Measurements from ENCODE around the gene CADM2. TPM values are rescaled to one million over a fixed set of nuclear protein-coding genes. Genes with fewer than 3 reads are reported as not detected.

Gene CADM2
- total RNA-seq, 3 donors from 2014 or later = not detected

DNA sequence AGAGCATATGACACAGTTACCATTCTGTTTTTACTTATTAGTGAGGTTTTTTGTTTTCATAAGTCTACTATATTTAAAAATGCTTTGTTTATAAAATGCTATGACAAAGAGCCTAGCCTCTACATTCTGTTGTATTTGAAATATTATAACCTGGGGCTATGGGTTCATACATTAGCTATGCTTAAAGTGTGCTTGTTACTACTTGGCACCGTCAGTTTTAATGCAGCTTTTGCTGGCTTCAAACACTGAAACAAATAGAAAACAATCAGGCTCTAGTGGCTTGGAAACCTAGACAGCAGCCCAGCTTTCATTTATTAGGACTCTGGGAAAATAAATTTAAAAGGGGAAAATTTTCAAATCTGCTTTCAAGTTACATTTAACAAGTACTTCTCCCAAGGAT lies 635.9 kb downstream of the CADM2 start:
- ATAC-seq = no peak
- no peaks in the 10 kb centered on the region for H3K9me3 Mint-ChIP-seq
- DNase-seq = no peak
- H3K4me3 Mint-ChIP-seq = no peak overlapping the region
- H3K36me3 Mint-ChIP-seq (ENCODE audit: insufficient read depth) = no peaks in the 10 kb centered on the region
- H3K4me1 Mint-ChIP-seq (ENCODE audit: low read depth) = no peaks in the 10 kb centered on the region
- no peaks in the 10 kb centered on the region for H3K27me3 Mint-ChIP-seq (ENCODE audit: low read depth)

GRCh38 chr3:85603378-85603777 lies 644.6 kb downstream of the CADM2 start:
- H3K4me1 Mint-ChIP-seq (ENCODE audit: low read depth) = no peaks in the 10 kb centered on the region
- no peak for DNase-seq
- no peak for ATAC-seq
- H3K27me3 Mint-ChIP-seq (ENCODE audit: low read depth) = no peaks in the 10 kb centered on the region
- H3K36me3 Mint-ChIP-seq (ENCODE audit: insufficient read depth) = no peaks in the 10 kb centered on the region
- H3K9me3 Mint-ChIP-seq = peaks cover 4% of the 10 kb centered on the region
- H3K4me3 Mint-ChIP-seq = no peak overlapping the region

DNA sequence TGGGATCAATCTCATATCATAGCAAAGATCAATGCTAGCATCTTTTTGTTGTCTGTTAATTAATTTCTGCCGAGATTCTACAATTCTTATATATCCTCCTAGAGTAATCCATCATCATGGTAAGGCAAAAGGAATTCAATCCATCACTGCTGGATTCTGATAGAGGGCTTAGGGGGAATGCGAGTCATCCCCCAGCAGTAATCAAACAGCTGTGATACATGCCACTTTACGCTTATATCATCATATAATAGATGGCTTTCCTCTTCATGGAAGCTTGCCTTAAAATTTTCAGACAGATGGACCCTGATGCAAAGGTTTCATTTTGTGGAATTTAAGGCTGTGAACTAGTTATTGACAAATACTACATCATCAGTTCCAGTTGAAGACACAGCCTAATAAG lies 645.9 kb downstream of the CADM2 start:
- Mint-ChIP-seq H3K27me3 (ENCODE audit: low read depth) (no peaks in the 10 kb centered on the region), H3K9me3 (peaks cover 7% of the 10 kb centered on the region), H3K36me3 (ENCODE audit: insufficient read depth) (no peaks in the 10 kb centered on the region), H3K4me3 (no peak overlapping the region), H3K4me1 (ENCODE audit: low read depth) (no peaks in the 10 kb centered on the region)
- ATAC-seq = no peak
- no peak for DNase-seq

- Mint-ChIP-seq H3K36me3 (ENCODE audit: insufficient read depth) (no peaks in the 10 kb centered on the region), H3K4me3 (no peak overlapping the region)
Measured at GRCh38 chr3:85605066-85605465, 646.3 kb downstream of the CADM2 start.

DNA sequence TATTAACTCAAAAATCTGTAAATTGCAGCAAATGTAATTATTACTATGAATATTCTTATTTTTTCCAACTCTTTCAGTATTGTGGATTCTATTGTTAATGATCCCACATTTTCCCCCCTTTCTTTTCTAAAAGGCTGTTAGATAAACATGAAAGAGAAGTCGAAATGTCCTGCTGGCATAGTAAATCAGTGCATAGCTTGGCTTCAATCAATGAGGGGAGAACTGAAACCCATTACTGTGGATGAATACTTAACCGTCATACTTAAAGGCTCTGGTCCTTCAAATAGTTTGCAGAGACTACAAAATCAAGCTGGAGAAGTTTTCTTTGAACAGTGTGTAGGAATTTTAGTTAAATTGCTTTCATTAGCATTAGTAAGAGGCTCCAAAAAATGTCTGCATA lies 667.9 kb downstream of the CADM2 start:
- peaks cover 14% of the 10 kb centered on the region for H3K9me3 Mint-ChIP-seq
- DNase-seq (no peak), ATAC-seq (no peak)
- no peaks in the 10 kb centered on the region for H3K4me1 Mint-ChIP-seq (ENCODE audit: low read depth)
- H3K4me3 Mint-ChIP-seq = no peak overlapping the region
- no peaks in the 10 kb centered on the region for H3K36me3 Mint-ChIP-seq (ENCODE audit: insufficient read depth)
- H3K27me3 Mint-ChIP-seq (ENCODE audit: low read depth) = no peaks in the 10 kb centered on the region

More at GRCh38 chr3:85605066-85605465, 646.3 kb downstream of the CADM2 start:
- ATAC-seq = no peak
- Mint-ChIP-seq H3K27me3 (ENCODE audit: low read depth) (no peaks in the 10 kb centered on the region), H3K9me3 (peaks cover 7% of the 10 kb centered on the region), H3K4me1 (ENCODE audit: low read depth) (no peaks in the 10 kb centered on the region)
- DNase-seq = no peak

- Mint-ChIP-seq H3K36me3 (ENCODE audit: insufficient read depth) (no peaks in the 10 kb centered on the region), H3K9me3 (peaks cover 17% of the 10 kb centered on the region), H3K27me3 (ENCODE audit: low read depth) (no peaks in the 10 kb centered on the region), H3K4me3 (no peak overlapping the region), H3K4me1 (ENCODE audit: low read depth) (no peaks in the 10 kb centered on the region)
- ATAC-seq (no peak), DNase-seq (no peak)
Measured at GRCh38 chr3:85627932-85628331, 669.1 kb downstream of the CADM2 start.

DNA sequence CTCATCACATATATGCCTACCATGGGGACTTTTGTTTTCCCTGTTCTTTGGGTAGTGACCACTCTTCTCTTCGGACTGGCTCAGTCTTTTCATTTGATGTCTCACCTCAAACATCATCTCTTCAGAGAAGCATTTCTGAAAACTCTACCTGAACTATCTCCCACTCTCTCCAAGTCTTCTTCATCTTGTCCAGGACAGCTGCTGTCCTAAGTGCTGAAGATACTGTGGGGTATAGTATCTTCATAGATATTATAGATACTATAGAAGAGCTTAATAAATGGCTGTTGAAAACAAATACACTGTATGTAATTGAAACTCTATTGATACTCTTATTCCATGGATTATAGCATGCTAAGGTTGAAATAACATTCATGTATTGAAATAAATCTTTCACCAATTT lies 672.3 kb downstream of the CADM2 start:
- DNase-seq (no peak), ATAC-seq (no peak)
- no peak overlapping the region for H3K4me3 Mint-ChIP-seq
- H3K27me3 Mint-ChIP-seq (ENCODE audit: low read depth) = no peaks in the 10 kb centered on the region
- H3K9me3 Mint-ChIP-seq = peaks cover 17% of the 10 kb centered on the region
- H3K36me3 Mint-ChIP-seq (ENCODE audit: insufficient read depth) = no peaks in the 10 kb centered on the region
- H3K4me1 Mint-ChIP-seq (ENCODE audit: low read depth) = no peaks in the 10 kb centered on the region

DNA sequence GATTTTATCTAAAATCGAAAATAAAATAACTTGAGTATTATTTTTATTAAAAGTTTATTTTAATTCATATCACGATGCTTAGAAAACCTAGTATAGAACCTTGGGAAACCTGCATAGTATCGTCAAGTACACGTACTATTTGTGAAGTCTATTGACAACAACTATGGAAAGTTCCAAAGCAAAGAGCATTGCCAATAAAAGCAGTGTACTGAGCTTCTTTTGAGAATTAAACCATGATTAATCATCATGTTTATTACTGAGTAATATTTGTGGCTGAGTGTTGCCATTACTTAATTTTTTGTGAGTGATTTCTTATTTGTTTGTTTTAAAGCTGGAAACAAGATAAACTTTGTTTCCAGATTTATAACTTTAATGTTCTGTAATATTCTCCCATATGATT lies 674.1 kb downstream of the CADM2 start:
- H3K36me3 Mint-ChIP-seq (ENCODE audit: insufficient read depth) = no peaks in the 10 kb centered on the region
- no peaks in the 10 kb centered on the region for H3K27me3 Mint-ChIP-seq (ENCODE audit: low read depth)
- H3K9me3 Mint-ChIP-seq = peaks cover 11% of the 10 kb centered on the region
- ATAC-seq = no peak
- DNase-seq = no peak
- no peaks in the 10 kb centered on the region for H3K4me1 Mint-ChIP-seq (ENCODE audit: low read depth)
- no peak overlapping the region for H3K4me3 Mint-ChIP-seq

GRCh38 chr3:85652360-85652759 lies 693.6 kb downstream of the CADM2 start:
- DNase-seq = no peak
- Mint-ChIP-seq H3K27me3 (ENCODE audit: low read depth) (no peaks in the 10 kb centered on the region), H3K9me3 (no peaks in the 10 kb centered on the region), H3K4me1 (ENCODE audit: low read depth) (no peaks in the 10 kb centered on the region), H3K36me3 (ENCODE audit: insufficient read depth) (no peaks in the 10 kb centered on the region), H3K4me3 (no peak overlapping the region)
- ATAC-seq = no peak

- Mint-ChIP-seq H3K36me3 (ENCODE audit: insufficient read depth) (no peaks in the 10 kb centered on the region), H3K4me3 (no peak overlapping the region), H3K27me3 (ENCODE audit: low read depth) (no peaks in the 10 kb centered on the region), H3K4me1 (ENCODE audit: low read depth) (no peaks in the 10 kb centered on the region), H3K9me3 (no peaks in the 10 kb centered on the region)
- ATAC-seq (no peak), DNase-seq (no peak)
Measured at GRCh38 chr3:85660451-85660850, 701.7 kb downstream of the CADM2 start.

DNA sequence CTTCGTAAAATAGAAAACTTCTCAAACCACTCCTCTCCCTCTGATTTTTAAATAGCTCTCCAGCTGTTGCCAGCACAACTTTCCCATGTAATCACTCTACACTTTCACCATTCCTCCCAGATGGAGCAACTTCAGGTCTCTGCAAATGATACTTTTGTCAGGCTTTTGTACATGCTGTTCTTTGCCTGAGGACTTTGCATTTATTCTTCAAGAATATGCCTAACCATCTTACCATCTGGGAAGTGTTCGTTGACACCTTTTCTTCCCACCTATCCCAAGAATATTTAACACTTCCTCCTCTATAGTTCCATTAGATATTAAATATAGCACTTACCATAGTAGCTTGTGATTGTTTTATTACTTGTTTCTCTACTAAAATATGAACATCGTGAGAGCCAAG lies 703.7 kb downstream of the CADM2 start:
- H3K9me3 Mint-ChIP-seq = peaks cover 4% of the 10 kb centered on the region

DNA sequence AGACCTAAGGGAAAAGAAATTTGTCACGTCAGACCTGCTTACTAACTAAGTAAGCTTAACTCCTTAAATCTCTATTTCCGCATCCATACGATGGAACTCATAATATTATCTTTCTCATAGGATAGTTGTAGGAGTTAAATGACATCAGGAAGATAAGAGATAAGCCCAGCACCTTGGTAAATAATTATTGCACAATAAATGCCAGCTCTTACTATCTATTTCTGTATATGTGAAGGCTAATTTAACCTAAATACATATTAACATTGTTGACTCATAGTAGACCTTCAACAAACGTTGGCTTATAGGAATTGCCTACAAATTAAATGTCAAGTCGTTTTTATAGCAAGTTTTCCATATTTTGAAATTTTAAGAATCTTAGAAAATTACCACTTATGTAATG lies 709.0 kb downstream of the CADM2 start:
- Mint-ChIP-seq H3K4me3 (no peak overlapping the region), H3K27me3 (ENCODE audit: low read depth) (no peaks in the 10 kb centered on the region), H3K36me3 (ENCODE audit: insufficient read depth) (no peaks in the 10 kb centered on the region)

More for the DNA sequence above, 703.7 kb downstream of the CADM2 start:
- H3K4me3 Mint-ChIP-seq = no peak overlapping the region
- no peak for DNase-seq
- no peaks in the 10 kb centered on the region for H3K4me1 Mint-ChIP-seq (ENCODE audit: low read depth)
- no peaks in the 10 kb centered on the region for H3K36me3 Mint-ChIP-seq (ENCODE audit: insufficient read depth)
- ATAC-seq = no peak
- no peaks in the 10 kb centered on the region for H3K27me3 Mint-ChIP-seq (ENCODE audit: low read depth)

DNA sequence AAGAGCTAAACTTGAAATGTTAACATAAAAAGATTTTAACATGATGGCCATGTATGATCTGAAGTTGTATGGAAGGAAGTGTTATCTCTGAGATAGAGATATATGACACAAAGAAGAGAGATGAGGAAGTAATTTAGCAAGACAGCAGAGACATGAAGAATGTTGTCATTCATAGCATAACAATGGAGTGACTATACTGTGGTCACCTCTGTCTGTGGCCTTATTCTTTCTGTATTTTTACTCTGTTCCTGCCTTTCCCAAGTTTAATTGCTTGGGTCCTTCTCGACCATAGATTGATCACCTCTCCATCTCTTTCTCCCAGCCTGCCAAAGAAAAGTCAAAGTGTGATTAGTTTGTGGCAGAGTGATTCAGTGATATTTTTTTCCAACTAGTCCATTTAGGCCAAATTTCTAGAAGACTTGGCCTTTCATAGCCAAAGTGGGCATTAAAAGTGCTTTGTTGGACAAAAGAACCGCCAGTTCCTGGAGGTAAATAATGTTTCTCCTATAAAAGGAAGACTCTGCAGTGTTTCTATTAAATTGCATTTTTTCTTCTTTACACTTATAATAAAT lies 711.9 kb downstream of the CADM2 start:
- Mint-ChIP-seq H3K9me3 (peaks cover 11% of the 10 kb centered on the region), H3K4me3 (no peak overlapping the region), H3K4me1 (ENCODE audit: low read depth) (no peaks in the 10 kb centered on the region), H3K27me3 (ENCODE audit: low read depth) (no peaks in the 10 kb centered on the region), H3K36me3 (ENCODE audit: insufficient read depth) (no peaks in the 10 kb centered on the region)
- ATAC-seq = no peak
- DNase-seq = no peak

More for the DNA sequence above, 709.0 kb downstream of the CADM2 start:
- ATAC-seq = no peak
- no peak for DNase-seq
- H3K4me1 Mint-ChIP-seq (ENCODE audit: low read depth) = no peaks in the 10 kb centered on the region
- peaks cover 10% of the 10 kb centered on the region for H3K9me3 Mint-ChIP-seq

DNA sequence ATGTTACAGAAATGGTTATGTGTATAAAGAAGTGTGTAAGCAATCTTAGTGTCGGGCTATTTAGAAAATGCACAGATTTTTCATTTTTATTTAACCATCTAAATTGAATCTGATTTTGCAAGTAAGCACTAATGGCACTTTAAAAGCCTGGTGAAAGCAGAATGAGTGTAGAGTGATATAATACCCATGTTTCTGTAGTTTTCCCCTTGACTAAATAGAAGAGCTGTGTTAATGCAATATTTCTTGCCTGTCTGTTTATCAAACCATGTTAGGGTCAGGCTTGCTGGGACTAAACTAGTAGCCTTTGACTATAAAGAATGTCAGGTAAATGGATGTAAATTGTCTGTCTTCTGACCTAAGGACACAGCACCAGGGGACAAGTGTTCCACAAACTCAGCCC lies 714.0 kb downstream of the CADM2 start:
- peaks cover 9% of the 10 kb centered on the region for H3K9me3 Mint-ChIP-seq
- no peaks in the 10 kb centered on the region for H3K27me3 Mint-ChIP-seq (ENCODE audit: low read depth)
- ATAC-seq (no peak), DNase-seq (no peak)
- no peak overlapping the region for H3K4me3 Mint-ChIP-seq
- no peaks in the 10 kb centered on the region for H3K36me3 Mint-ChIP-seq (ENCODE audit: insufficient read depth)
- no peaks in the 10 kb centered on the region for H3K4me1 Mint-ChIP-seq (ENCODE audit: low read depth)

DNA sequence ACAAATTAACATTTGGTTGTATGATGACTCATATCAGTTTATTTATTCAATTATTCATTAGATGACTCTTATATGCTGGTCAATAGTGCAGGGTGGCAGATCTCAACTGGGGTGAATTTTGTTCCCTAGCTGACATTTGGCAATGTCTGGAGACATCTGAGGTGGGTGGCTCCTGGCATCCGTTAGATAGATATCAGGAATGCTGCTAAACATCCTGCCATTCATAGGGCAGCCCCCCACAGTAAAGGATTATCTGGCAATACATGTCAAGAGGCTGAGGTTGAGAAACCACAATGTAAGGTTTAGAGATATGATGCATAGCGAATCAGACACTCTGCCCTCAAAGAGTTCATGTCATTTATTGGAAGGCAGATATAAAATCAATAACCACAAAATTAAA lies 719.9 kb downstream of the CADM2 start:
- DNase-seq (no peak), ATAC-seq (no peak)
- Mint-ChIP-seq H3K4me1 (ENCODE audit: low read depth) (no peaks in the 10 kb centered on the region), H3K36me3 (ENCODE audit: insufficient read depth) (no peaks in the 10 kb centered on the region), H3K9me3 (no peaks in the 10 kb centered on the region), H3K4me3 (no peak overlapping the region), H3K27me3 (ENCODE audit: low read depth) (no peaks in the 10 kb centered on the region)

DNA sequence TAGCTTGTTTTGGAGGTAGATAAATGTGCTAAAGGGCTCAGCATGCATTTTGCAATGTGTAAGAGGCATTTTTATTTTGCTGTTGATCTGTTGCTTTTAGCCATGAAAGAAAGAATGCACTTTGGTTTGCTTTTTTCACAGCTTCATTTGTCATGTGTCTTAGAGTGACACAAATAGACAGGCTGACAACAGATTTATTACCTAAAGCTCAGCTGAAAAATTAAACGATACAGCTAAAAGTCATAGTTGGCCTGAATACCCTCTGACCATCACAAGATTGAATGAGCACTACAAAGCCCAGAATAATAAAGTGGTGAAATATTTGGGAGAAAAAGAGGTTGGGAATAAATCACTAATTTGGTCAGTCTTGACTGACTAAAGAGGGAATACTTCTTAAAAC lies 723.1 kb downstream of the CADM2 start:
- no peaks in the 10 kb centered on the region for H3K27me3 Mint-ChIP-seq (ENCODE audit: low read depth)
- no peak overlapping the region for H3K4me3 Mint-ChIP-seq
- no peaks in the 10 kb centered on the region for H3K36me3 Mint-ChIP-seq (ENCODE audit: insufficient read depth)
- peaks cover 4% of the 10 kb centered on the region for H3K9me3 Mint-ChIP-seq
- DNase-seq = no peak
- no peaks in the 10 kb centered on the region for H3K4me1 Mint-ChIP-seq (ENCODE audit: low read depth)
- ATAC-seq = no peak
